Mesenchymal stem cell (in vitro differentiated cells and primary cell): Measurements from ENCODE around the gene RAD54L. TPM values are rescaled to one million over a fixed set of nuclear protein-coding genes. Genes with fewer than 3 reads are reported as not detected.

Experiments
- DNase-seq: peaks from one replicate; pipeline ENCODE4 v3.0.0-alpha.2; 2013
- H2AFZ ChIP-seq: one replicate; pipeline ENCODE4 v1.6.1; 2013; ENCODE audit warnings: low read depth, mild to moderate bottlenecking, control low read depth, inconsistent platforms, low read length, moderate library complexity
- H2AK5ac ChIP-seq: 2 replicates; pipeline ENCODE4 v1.6.1; 2013; ENCODE audit warnings: low read length, moderate library complexity, mild to moderate bottlenecking, inconsistent platforms; ENCODE audit not compliant: severe bottlenecking
- H2BK120ac ChIP-seq: one replicate; pipeline ENCODE4 v1.6.1; 2013; ENCODE audit warnings: low read depth, mild to moderate bottlenecking, inconsistent platforms, low read length, moderate library complexity
- H2BK12ac ChIP-seq, 2 experiments: one replicate each; pipeline ENCODE4 v1.6.1; 2013; ENCODE audit warnings: inconsistent platforms in 2 of 2, low read length in 2 of 2, mild to moderate bottlenecking in 2 of 2, moderate library complexity in 2 of 2, control low read depth in 1 of 2
- H2BK15ac ChIP-seq: one replicate; pipeline ENCODE4 v1.6.1; 2013; ENCODE audit warnings: mild to moderate bottlenecking, low read depth, inconsistent platforms; ENCODE audit not compliant: poor library complexity, severe bottlenecking
- H2BK5ac ChIP-seq: 2 replicates; pipeline ENCODE4 v1.6.1; 2013; ENCODE audit warnings: low read depth, mild to moderate bottlenecking, low read length, control low read depth, inconsistent platforms; ENCODE audit not compliant: poor library complexity, severe bottlenecking
- H3K14ac ChIP-seq, 2 experiments: one replicate each; pipeline ENCODE4 v1.6.1; 2013; ENCODE audit warnings: inconsistent platforms in 2 of 2, low read length in 2 of 2, control low read depth in 1 of 2, mild to moderate bottlenecking in 1 of 2, moderate library complexity in 1 of 2
- H3K18ac ChIP-seq, 2 experiments: one replicate each; pipeline ENCODE4 v1.6.1; 2013; ENCODE audit warnings: inconsistent platforms in 2 of 2, low read length in 2 of 2, control low read depth in 1 of 2, low read depth in 1 of 2, mild to moderate bottlenecking in 1 of 2
- H3K23ac ChIP-seq, 2 experiments: one replicate each; pipeline ENCODE4 v1.6.1; 2013; ENCODE audit warnings: inconsistent platforms in 2 of 2, low read length in 2 of 2, mild to moderate bottlenecking in 2 of 2, moderate library complexity in 2 of 2, control low read depth in 1 of 2
- H3K27ac ChIP-seq: 2 replicates; pipeline ENCODE4 v1.5.1; 2013; ENCODE audit warnings: mild to moderate bottlenecking, moderate library complexity, low read length, control low read depth, inconsistent platforms; ENCODE audit not compliant: poor library complexity, severe bottlenecking
- H3K27me3 ChIP-seq, 2 experiments: 2 replicates each; pipeline versions ENCODE4 v1.6.1 to v1.7.0; 2013; ENCODE audit warnings: low read length in 2 of 2, mild to moderate bottlenecking in 2 of 2, moderate library complexity in 2 of 2, control low read depth in 1 of 2, inconsistent platforms in 1 of 2; ENCODE audit not compliant: control insufficient read depth in 1 of 2, insufficient read depth in 1 of 2
- H3K36me3 ChIP-seq, 2 experiments: 2 replicates each; pipeline versions ENCODE4 v1.6.1 to v1.7.0; 2013; ENCODE audit warnings: low read length in 2 of 2, control low read depth in 1 of 2, inconsistent platforms in 1 of 2, low read depth in 1 of 2, mild to moderate bottlenecking in 1 of 2; ENCODE audit not compliant: insufficient read depth in 2 of 2, control insufficient read depth in 1 of 2
- H3K4ac ChIP-seq, 2 experiments: one replicate each; pipeline ENCODE4 v1.6.1; 2013; ENCODE audit warnings: inconsistent platforms in 2 of 2, low read length in 2 of 2, mild to moderate bottlenecking in 2 of 2, moderate library complexity in 2 of 2, control low read depth in 1 of 2, low read depth in 1 of 2
- H3K4me1 ChIP-seq: 2 replicates; pipeline ENCODE4 v1.6.1; 2013; ENCODE audit warnings: low read depth, low read length, control low read depth; ENCODE audit not compliant: control insufficient read depth, insufficient read depth
- H3K4me2 ChIP-seq: 2 replicates; pipeline ENCODE4 v1.6.1; 2013; ENCODE audit warnings: low read length, mild to moderate bottlenecking, inconsistent platforms; ENCODE audit not compliant: poor library complexity, severe bottlenecking
- H3K4me3 ChIP-seq, 2 experiments: 2 replicates each; pipeline versions ENCODE4 v1.5.1 to v1.7.0; 2013; ENCODE audit warnings: low read length in 2 of 2, mild to moderate bottlenecking in 2 of 2, control low read depth in 1 of 2, low read depth in 1 of 2; ENCODE audit not compliant: insufficient read depth in 1 of 2
- H3K79me1 ChIP-seq: replicated peaks from 2 replicates; pipeline ENCODE4 v1.6.1; 2013; ENCODE audit warnings: mild to moderate bottlenecking, control low read depth, low read length, inconsistent platforms; ENCODE audit not compliant: poor library complexity, severe bottlenecking
- H3K9ac ChIP-seq: 2 replicates; pipeline ENCODE4 v1.7.0; 2013; ENCODE audit warnings: mild to moderate bottlenecking, low read length, moderate library complexity
- H3K9me3 ChIP-seq: 2 replicates; pipeline ENCODE4 v1.7.0; 2013; ENCODE audit warnings: mild to moderate bottlenecking, low read length; ENCODE audit not compliant: control insufficient read depth
- H4K8ac ChIP-seq: one replicate; pipeline ENCODE4 v1.6.1; 2013; ENCODE audit warnings: inconsistent platforms, mild to moderate bottlenecking, low read length, moderate library complexity
- H4K91ac ChIP-seq: one replicate; pipeline ENCODE4 v1.6.1; 2013; ENCODE audit warnings: mild to moderate bottlenecking, low read length, inconsistent platforms
- WGBS: methylation state at CpG from one replicate; pipeline ENCODE4 v1.1.7; 2013; ENCODE audit warnings: mixed read lengths; 5-methylcytosine and 5-hydroxymethylcytosine counted together
- polyA plus RNA-seq, 2 experiments: library from polyadenylated mRNA; stranded (reverse); fragments of 200-250 nt; gene quantifications; one replicate each; pipeline ENCODE4 v1.2.3, GENCODE V29; 2013

Gene RAD54L
- polyA plus RNA-seq (2013, experiment 1 of 2): 1.2 TPM
- polyA plus RNA-seq (2013, experiment 2 of 2): 1.1 TPM

GRCh38 chr1:46247436-46248121, at the start of gene RAD54L:
Gene RAD54L, plus strand, starts transcription at chr1:46247763. Its CDS starts 643 bp downstream, at chr1:46248406.
- under 1% methylated on average over 33 of the region's 49 CpGs for WGBS
- Histone ChIP-seq H3K79me1 (peaks cover 20% of the 10 kb centered on the region), H3K36me3 (peaks cover 0 to 7% of the 10 kb centered on the region in 2 experiments), H3K14ac (no peak within 1 kb of the TSS), H3K9ac (peak within 1 kb of the TSS; percentile 96), H2BK120ac (no peak within 1 kb of the TSS), H3K27me3 (no peaks in the 10 kb centered on the region), H3K4me1 (peaks cover 13% of the 10 kb centered on the region), H2AK5ac (no peak within 1 kb of the TSS), H3K27ac (peak within 1 kb of the TSS; percentile 17), H4K91ac (no peak within 1 kb of the TSS), H2BK12ac (no peak within 1 kb of the TSS), H3K4ac (peak within 1 kb of the TSS in 1 of 2 experiments; percentile 45), H3K4me2 (peak within 1 kb of the TSS; percentile 85), H2BK5ac (no peak within 1 kb of the TSS), H3K9me3 (no peaks in the 10 kb centered on the region), H3K18ac (no peak within 1 kb of the TSS), H2AFZ (peak within 1 kb of the TSS; percentile 84), H2BK15ac (peak within 1 kb of the TSS; percentile 86), H4K8ac (no peak within 1 kb of the TSS), H3K4me3 (peak within 1 kb of the TSS; percentile 68 to 97), H3K23ac (no peak within 1 kb of the TSS)
- DNase-seq: peak; percentile 99

GRCh38 chr1:46197964-46198811, 49.4 kb upstream of the RAD54L start, which contains the start of gene POMGNT1:
Gene POMGNT1, minus strand, starts transcription at chr1:46198434. Its CDS starts 613 bp downstream, at chr1:46197821.
- peak within 1 kb of the TSS; percentile 85 for H2AFZ ChIP-seq
- H2BK15ac ChIP-seq: peak within 1 kb of the TSS; percentile 34
- H3K4me2 ChIP-seq: peak within 1 kb of the TSS; percentile 92
- H3K4me3 ChIP-seq: peak within 1 kb of the TSS; percentile 76 to 99
- peak within 1 kb of the TSS; percentile 94 to 99 for H3K4ac ChIP-seq
- peak within 1 kb of the TSS; percentile 94 to 98 for H3K18ac ChIP-seq
- peak within 1 kb of the TSS in 1 of 2 experiments; percentile 99 for H3K14ac ChIP-seq
- peak within 1 kb of the TSS; percentile 98 for H3K9ac ChIP-seq
- H2AK5ac ChIP-seq: peak within 1 kb of the TSS; percentile 61
- H2BK120ac ChIP-seq: peak within 1 kb of the TSS; percentile 65
- DNase-seq: peak; percentile 68
- H2BK12ac ChIP-seq: peak within 1 kb of the TSS; percentile 5 to 84
- no peaks in the 10 kb centered on the region for H3K9me3 ChIP-seq
- peak within 1 kb of the TSS; percentile 95 for H4K91ac ChIP-seq
- H3K4me1 ChIP-seq: peaks cover 30% of the 10 kb centered on the region
- H4K8ac ChIP-seq: peak within 1 kb of the TSS; percentile 100
- WGBS: under 1% methylated on average over 45 of the region's 67 CpGs
- H2BK5ac ChIP-seq: no peak within 1 kb of the TSS
- no peaks in the 10 kb centered on the region for H3K27me3 ChIP-seq
- peak within 1 kb of the TSS; percentile 50 for H3K27ac ChIP-seq
- peaks cover 26% of the 10 kb centered on the region for H3K79me1 ChIP-seq
- peak within 1 kb of the TSS; percentile 43 to 90 for H3K23ac ChIP-seq
- peaks cover 26 to 37% of the 10 kb centered on the region in 2 experiments for H3K36me3 ChIP-seq

- H3K27ac ChIP-seq: no peak overlapping the region
- no peak for DNase-seq
- H2BK120ac ChIP-seq: no peak overlapping the region
- no peak overlapping the region for H3K14ac ChIP-seq
- no peak overlapping the region for H2AFZ ChIP-seq
- H3K4me3 ChIP-seq: peak overlapping the region in 1 of 2 experiments; percentile 97
- no peak overlapping the region for H3K18ac ChIP-seq
- no peaks in the 10 kb centered on the region for H3K27me3 ChIP-seq
- peak overlapping the region; percentile 93 for H3K9ac ChIP-seq
- peak overlapping the region in 1 of 2 experiments; percentile 12 for H3K4ac ChIP-seq
- no peak overlapping the region for H2BK15ac ChIP-seq
- no peak overlapping the region for H2BK5ac ChIP-seq
- peaks cover 22% of the 10 kb centered on the region for H3K79me1 ChIP-seq
- WGBS: 100% methylated on average over 3 of the region's 3 CpGs
- no peak overlapping the region for H3K4me2 ChIP-seq
- peaks cover 15 to 27% of the 10 kb centered on the region in 2 experiments for H3K36me3 ChIP-seq
- H3K9me3 ChIP-seq: no peaks in the 10 kb centered on the region
- no peak overlapping the region for H4K91ac ChIP-seq
- H2BK12ac ChIP-seq: no peak overlapping the region
- H4K8ac ChIP-seq: no peak overlapping the region
- H3K4me1 ChIP-seq: peaks cover 26% of the 10 kb centered on the region
- no peak overlapping the region for H3K23ac ChIP-seq
- H2AK5ac ChIP-seq: no peak overlapping the region
These were observed 48.3 kb upstream of the RAD54L start for GRCh38 chr1:46199233-46199749.
